ENCODE data around the gene ELMOD3.
"Not testable (repeated sequence)": the region's sequence is repeated elsewhere in the genome, so short reads cannot be mapped to it uniquely, and the experiment has no call there.

ELMOD3 gene

DNA sequence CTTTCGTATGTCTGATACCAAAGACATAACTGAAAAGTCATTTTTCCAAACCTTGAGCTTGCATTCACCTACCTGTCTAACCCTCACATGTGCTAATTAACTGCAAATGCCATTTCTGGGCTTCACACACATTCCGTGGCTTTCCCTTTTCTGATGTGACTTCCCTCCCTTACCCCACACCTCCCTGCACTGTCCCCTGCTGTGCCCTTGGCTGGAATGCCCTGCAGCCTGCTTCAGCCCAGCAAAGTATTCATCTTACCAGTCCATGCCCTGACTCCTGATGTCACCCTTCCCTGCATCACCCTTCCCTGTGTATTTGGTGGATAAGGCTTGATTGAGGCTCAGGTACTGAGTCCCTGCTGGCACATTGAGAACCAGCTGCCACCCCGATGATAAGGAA is 12.4 kb upstream of the ELMOD3 start:
- Mint-ChIP-seq H3K27me3 (no peaks in the 10 kb centered on the region), H3K9me3 (ENCODE audit: low read depth) (no peaks in the 10 kb centered on the region), H3K4me1 (ENCODE audit: low read depth) (no peaks in the 10 kb centered on the region), H3K36me3 (peaks cover 11% of the 10 kb centered on the region), H3K4me3 (no peak overlapping the region), H3K27ac (no peak overlapping the region)

GRCh38 chr2:85343207-85343895 is 11.2 kb upstream of the ELMOD3 start:
- peaks cover 11% of the 10 kb centered on the region for H3K36me3 Mint-ChIP-seq
- not testable (repeated sequence) for H3K4me3 Mint-ChIP-seq; H3K9me3 Mint-ChIP-seq (ENCODE audit: low read depth); H3K27me3 Mint-ChIP-seq; H3K4me1 Mint-ChIP-seq (ENCODE audit: low read depth); H3K27ac Mint-ChIP-seq

DNA sequence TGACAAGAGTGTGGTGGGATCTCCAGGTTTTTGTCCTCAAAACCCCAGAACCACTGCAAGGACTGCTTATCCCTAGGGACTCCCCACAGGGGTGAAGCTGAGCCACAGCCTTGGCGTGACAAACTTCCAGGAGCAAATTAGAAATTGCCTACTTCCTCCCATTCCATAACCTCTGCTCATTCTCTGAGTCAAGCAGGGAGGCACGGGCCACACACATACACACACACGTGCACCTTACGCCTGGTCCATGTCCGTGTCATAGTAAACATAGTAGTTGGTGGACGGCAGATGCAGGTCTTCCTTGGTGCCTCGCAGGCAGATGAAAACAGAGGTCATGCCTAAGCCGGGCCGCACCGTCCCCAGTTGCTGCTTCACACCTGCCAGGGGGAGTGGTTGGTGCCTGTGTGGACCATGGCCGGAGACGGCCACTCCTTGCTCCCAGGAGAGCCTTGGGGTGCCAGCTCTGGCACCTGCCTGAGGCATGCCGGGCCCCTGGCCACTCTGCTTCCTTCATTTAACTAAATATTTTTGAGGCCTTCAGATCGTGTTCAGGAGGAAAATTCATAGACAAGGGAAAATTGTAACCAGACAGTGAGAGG is 10.1 kb upstream of the ELMOD3 start:
- Mint-ChIP-seq H3K27me3 (no peaks in the 10 kb centered on the region), H3K9me3 (ENCODE audit: low read depth) (no peaks in the 10 kb centered on the region), H3K4me3 (no peak overlapping the region), H3K4me1 (ENCODE audit: low read depth) (no peaks in the 10 kb centered on the region), H3K36me3 (peaks cover 11% of the 10 kb centered on the region), H3K27ac (no peak overlapping the region)

DNA sequence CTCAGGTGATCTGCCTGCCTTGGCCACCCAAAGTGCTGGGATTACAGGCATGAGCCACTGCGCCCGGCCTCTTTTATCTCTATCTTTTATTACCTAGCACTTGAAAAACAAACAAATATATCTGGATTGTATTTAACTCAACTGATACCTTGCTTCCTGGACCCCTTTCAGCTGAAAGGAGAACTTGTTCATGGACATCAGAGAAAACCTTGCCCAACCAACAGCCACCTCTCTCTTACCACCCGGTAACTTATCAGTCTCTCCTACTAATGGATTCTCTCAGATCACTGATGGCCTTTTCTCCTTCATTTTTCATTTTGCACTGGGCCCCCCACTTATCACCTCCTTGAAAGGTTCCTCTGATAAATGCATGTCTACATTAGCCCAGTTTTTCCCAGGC is 7.0 kb upstream of the ELMOD3 start:
- peaks cover 11% of the 10 kb centered on the region for H3K36me3 Mint-ChIP-seq
- no peak overlapping the region for H3K27ac Mint-ChIP-seq
- no peaks in the 10 kb centered on the region for H3K9me3 Mint-ChIP-seq (ENCODE audit: low read depth)
- H3K4me1 Mint-ChIP-seq (ENCODE audit: low read depth): peaks cover 3% of the 10 kb centered on the region
- H3K27me3 Mint-ChIP-seq: no peaks in the 10 kb centered on the region
- H3K4me3 Mint-ChIP-seq: no peak overlapping the region

- H3K9me3 Mint-ChIP-seq (ENCODE audit: low read depth): no peaks in the 10 kb centered on the region
- H3K27ac Mint-ChIP-seq: peak overlapping the region; percentile 99
- peak overlapping the region; percentile 100 for H3K4me3 Mint-ChIP-seq
- no peaks in the 10 kb centered on the region for H3K27me3 Mint-ChIP-seq
- peaks cover 13% of the 10 kb centered on the region for H3K36me3 Mint-ChIP-seq
- peaks cover 47% of the 10 kb centered on the region for H3K4me1 Mint-ChIP-seq (ENCODE audit: low read depth)
Measured at GRCh38 chr2:85353876-85354285, 688 bp upstream of the ELMOD3 start.

GRCh38 chr2:85355073-85355410 is 473 bp downstream of the ELMOD3 start:
- Mint-ChIP-seq H3K27ac (peak overlapping the region; percentile 99), H3K36me3 (peaks cover 13% of the 10 kb centered on the region), H3K4me1 (ENCODE audit: low read depth) (peaks cover 50% of the 10 kb centered on the region), H3K4me3 (peak overlapping the region; percentile 100), H3K27me3 (no peaks in the 10 kb centered on the region), H3K9me3 (ENCODE audit: low read depth) (no peaks in the 10 kb centered on the region)

DNA sequence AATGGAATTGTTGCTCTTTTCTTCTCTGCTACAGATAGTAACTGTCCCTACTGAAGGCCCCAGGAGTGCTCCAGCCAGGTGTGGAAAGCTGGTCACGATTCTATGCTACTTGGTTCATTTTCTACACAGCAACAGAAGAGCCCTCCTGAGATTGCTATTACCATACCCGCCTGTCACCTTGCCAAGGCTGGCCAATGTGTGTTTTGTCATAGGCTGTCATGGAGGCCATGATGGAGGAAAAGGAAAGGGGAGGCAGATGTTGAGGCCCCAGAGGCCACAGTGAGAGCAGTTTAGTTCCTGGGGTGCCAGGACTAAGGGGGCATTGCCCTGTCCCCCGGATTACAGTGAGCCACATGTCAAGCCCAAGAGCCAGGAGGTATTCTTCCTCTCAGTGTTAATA is 952 bp downstream of the ELMOD3 start:
- peaks cover 50% of the 10 kb centered on the region for H3K4me1 Mint-ChIP-seq (ENCODE audit: low read depth)
- no peaks in the 10 kb centered on the region for H3K27me3 Mint-ChIP-seq
- H3K36me3 Mint-ChIP-seq: peaks cover 13% of the 10 kb centered on the region
- peak overlapping the region; percentile 100 for H3K4me3 Mint-ChIP-seq
- H3K9me3 Mint-ChIP-seq (ENCODE audit: low read depth): no peaks in the 10 kb centered on the region
- H3K27ac Mint-ChIP-seq: no peak overlapping the region

DNA sequence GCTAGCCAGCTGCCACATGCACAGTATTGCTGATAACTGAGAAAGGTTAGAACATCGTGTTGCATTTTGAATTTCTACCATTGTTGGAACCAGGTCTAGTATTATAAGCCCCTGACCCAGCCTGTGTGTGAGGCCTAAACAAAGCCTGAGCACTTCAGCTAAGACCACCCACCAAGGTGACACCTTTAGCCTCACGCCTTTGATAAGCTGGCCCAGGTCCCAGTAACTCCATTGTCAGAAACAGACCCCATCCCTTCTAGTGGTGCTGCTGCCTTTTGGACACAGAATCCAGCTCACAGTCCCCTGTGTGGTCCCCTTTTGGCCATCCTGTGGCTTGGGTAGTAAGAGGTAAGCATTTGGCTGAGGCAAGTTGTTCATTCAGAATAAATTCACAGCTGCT is 1.6 kb downstream of the ELMOD3 start:
- Mint-ChIP-seq H3K4me1 (ENCODE audit: low read depth) (peaks cover 50% of the 10 kb centered on the region), H3K4me3 (no peak overlapping the region)

GRCh38 chr2:85357736-85358135 is 3.2 kb downstream of the ELMOD3 start:
- Mint-ChIP-seq H3K4me3 (peak overlapping the region; percentile 36), H3K36me3 (peaks cover 16% of the 10 kb centered on the region), H3K9me3 (ENCODE audit: low read depth) (no peaks in the 10 kb centered on the region), H3K27me3 (no peaks in the 10 kb centered on the region), H3K4me1 (ENCODE audit: low read depth) (peaks cover 46% of the 10 kb centered on the region), H3K27ac (no peak overlapping the region)

More for the DNA sequence above, 1.6 kb downstream of the ELMOD3 start:
- Mint-ChIP-seq H3K36me3 (peaks cover 13% of the 10 kb centered on the region), H3K27me3 (no peaks in the 10 kb centered on the region), H3K27ac (no peak overlapping the region), H3K9me3 (ENCODE audit: low read depth) (no peaks in the 10 kb centered on the region)

DNA sequence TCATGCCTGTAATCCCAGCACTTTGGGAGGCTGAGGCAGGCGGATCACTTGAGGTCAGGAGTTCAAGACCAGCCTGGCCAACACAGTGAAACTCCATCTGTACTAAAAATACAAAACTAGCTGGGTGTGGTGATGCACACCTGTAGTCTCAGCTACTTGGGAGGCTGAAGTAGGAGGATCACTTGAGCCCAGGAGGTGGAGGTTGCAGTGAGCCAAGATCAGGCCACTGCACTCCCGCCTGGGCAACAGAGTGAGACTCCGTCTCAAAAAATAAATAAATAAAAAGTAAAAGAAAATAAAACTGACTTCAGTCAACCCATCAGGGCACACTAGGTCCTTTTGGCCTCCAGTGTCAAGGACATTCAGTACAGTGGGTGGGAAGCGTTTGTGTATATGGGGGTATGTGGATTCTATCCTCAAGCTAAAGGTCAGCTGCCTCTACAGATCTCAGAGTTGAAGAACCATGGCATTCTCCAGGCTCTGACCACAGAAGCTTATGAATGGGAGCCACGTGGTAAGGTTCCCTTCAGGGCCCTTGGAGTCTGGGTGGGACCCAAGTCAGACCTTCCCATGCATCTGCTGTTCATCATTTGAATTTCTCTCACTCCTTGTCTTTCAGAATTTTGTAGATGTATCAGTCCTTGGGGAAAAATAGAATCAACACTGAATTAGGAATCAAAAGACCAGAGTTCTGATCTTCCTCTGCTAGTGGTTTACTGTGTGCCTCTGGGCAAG is 8.3 kb downstream of the ELMOD3 start:
- peaks cover 19% of the 10 kb centered on the region for H3K36me3 Mint-ChIP-seq
- H3K27ac Mint-ChIP-seq; H3K9me3 Mint-ChIP-seq (ENCODE audit: low read depth); H3K4me3 Mint-ChIP-seq; H3K27me3 Mint-ChIP-seq: not testable (repeated sequence)
- peaks cover 11% of the 10 kb centered on the region for H3K4me1 Mint-ChIP-seq (ENCODE audit: low read depth)

DNA sequence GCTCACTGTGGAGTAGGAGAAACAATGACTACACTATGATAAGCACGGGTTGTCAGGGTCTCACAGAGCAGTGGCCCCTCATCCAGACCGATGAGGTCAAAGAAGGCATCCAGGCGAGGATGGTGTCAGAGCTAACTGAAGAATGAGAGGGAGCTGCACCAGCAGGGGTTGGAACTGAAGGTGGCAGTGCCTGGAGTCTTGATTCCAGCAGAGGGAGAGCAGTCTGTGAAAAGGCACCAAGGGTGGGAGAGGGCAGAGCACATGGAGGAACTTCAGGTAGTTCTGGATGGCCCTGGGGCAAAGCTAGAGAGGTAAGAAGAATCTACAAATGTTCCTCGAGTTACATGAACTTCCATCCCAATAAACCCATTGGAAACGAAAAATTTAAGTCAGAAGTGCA is 12.6 kb downstream of the ELMOD3 start:
- Mint-ChIP-seq H3K4me3 (no peak overlapping the region), H3K9me3 (ENCODE audit: low read depth) (no peaks in the 10 kb centered on the region), H3K27me3 (no peaks in the 10 kb centered on the region), H3K27ac (no peak overlapping the region), H3K4me1 (ENCODE audit: low read depth) (no peaks in the 10 kb centered on the region), H3K36me3 (peaks cover 15% of the 10 kb centered on the region)

DNA sequence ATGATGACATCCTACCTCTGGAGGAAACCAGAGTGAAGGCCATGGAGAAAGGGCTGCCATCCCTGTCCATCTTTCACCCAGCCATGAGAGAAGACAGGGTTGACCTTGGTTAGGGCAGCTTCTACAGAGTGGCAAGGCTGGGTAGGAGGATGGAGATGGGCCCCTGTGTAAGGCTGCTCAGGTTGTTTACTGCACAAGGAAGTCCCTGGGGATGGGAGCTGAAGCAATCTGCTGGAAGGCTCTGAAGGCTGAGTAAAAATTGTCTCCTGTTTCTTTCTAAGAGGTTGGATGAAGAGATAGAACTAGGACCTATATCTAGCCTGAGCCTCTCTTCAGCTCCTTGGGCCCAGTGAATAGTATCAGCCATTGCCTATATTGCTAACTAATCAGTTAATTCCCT is 14.4 kb downstream of the ELMOD3 start:
- Mint-ChIP-seq H3K27me3 (no peaks in the 10 kb centered on the region), H3K36me3 (peaks cover 12% of the 10 kb centered on the region), H3K9me3 (ENCODE audit: low read depth) (no peaks in the 10 kb centered on the region), H3K4me1 (ENCODE audit: low read depth) (no peaks in the 10 kb centered on the region), H3K4me3 (no peak overlapping the region), H3K27ac (no peak overlapping the region)

GRCh38 chr2:85369500-85369899 is 14.9 kb downstream of the ELMOD3 start:
- no peaks in the 10 kb centered on the region for H3K9me3 Mint-ChIP-seq (ENCODE audit: low read depth)
- H3K27me3 Mint-ChIP-seq: no peaks in the 10 kb centered on the region
- no peak overlapping the region for H3K27ac Mint-ChIP-seq
- H3K36me3 Mint-ChIP-seq: peaks cover 12% of the 10 kb centered on the region
- no peaks in the 10 kb centered on the region for H3K4me1 Mint-ChIP-seq (ENCODE audit: low read depth)
- no peak overlapping the region for H3K4me3 Mint-ChIP-seq

DNA sequence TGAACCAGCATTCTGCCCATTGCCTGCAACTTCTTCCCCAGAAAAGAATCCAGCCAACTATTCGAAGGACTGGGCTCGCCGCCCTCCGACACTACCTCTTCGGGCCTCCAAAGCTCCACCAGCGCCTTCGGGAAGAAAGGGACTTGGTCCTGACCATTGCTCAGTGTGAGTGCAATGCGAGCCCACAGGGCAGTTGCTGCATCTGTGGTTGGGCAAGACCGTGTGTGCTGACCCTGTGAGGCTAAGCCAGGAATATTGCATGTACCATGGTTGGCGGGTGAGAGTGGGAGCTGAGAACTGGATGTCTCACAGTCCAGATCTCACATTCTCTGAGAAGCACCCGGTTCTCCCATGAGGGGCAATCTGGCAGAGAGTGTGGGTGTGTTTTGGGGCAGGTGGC is 16.5 kb downstream of the ELMOD3 start:
- Mint-ChIP-seq H3K4me3 (no peak overlapping the region), H3K36me3 (peaks cover 16% of the 10 kb centered on the region), H3K4me1 (ENCODE audit: low read depth) (no peaks in the 10 kb centered on the region), H3K27ac (no peak overlapping the region), H3K9me3 (ENCODE audit: low read depth) (no peaks in the 10 kb centered on the region), H3K27me3 (no peaks in the 10 kb centered on the region)

GRCh38 chr2:85376291-85377065 is 21.9 kb downstream of the ELMOD3 start:
- Mint-ChIP-seq H3K36me3 (peaks cover 28% of the 10 kb centered on the region), H3K27me3 (no peaks in the 10 kb centered on the region), H3K4me1 (ENCODE audit: low read depth) (no peaks in the 10 kb centered on the region), H3K4me3 (no peak overlapping the region), H3K9me3 (ENCODE audit: low read depth) (no peaks in the 10 kb centered on the region), H3K27ac (no peak overlapping the region)
